ENCODE measurements around the gene ZNF821. TPM values are rescaled to one million over a fixed set of nuclear protein-coding genes. Genes with fewer than 3 reads are reported as not detected.

Gene ZNF821
- total RNA-seq, 1 experiment from 2014 or later: 4.9 TPM

- Histone ChIP-seq H3K36me3 (ENCODE audit: control insufficient read depth in 1 of 2, insufficient read depth in 2 of 2, low read length in 2 of 2) (peaks cover 19 to 28% of the 10 kb centered on the region in 2 experiments), H3K79me2 (ENCODE audit: insufficient read depth, low read length) (peaks cover 32% of the 10 kb centered on the region), H3K9me2 (ENCODE audit: insufficient read depth) (no peaks in the 10 kb centered on the region), H3K9me3 (ENCODE audit: control insufficient read depth in 1 of 2, insufficient read depth in 1 of 2, low read depth in 1 of 2, low read length in 2 of 2) (no peaks in the 10 kb centered on the region), H3K9ac (ENCODE audit: low read length) (no peak overlapping the region), H3K4me1 (ENCODE audit: control insufficient read depth in 1 of 2, insufficient read depth in 2 of 2, low read length in 2 of 2) (peaks cover 13 to 18% of the 10 kb centered on the region in 2 experiments), H3K4me3 (replicated peaks in 1 of 2; ENCODE audit: low read depth in 1 of 2, low read length in 2 of 2) (no peak overlapping the region), H2AFZ (ENCODE audit: low read depth, low read length, poor library complexity, severe bottlenecking) (no peak overlapping the region), H4K20me1 (ENCODE audit: insufficient read depth) (peaks cover 9% of the 10 kb centered on the region; the same call in 1 of the 2 replicates), H3K27me3 (ENCODE audit: insufficient read depth, low read length) (no peaks in the 10 kb centered on the region), H3K27ac (ENCODE audit: low read depth, low read length) (no peak overlapping the region), H3K4me2 (ENCODE audit: low read length) (no peak overlapping the region)
- ATAC-seq (no peak), DNase-seq (ENCODE audit: low read depth, low spot score) (no peak)
- CTCF ChIA-PET: no interaction called here
- RAD21 ChIA-PET (ENCODE audit: low non-redundant PET in 1 of 2, low total read pairs in 2 of 2, uncharacterized antibody in 2 of 2, unreplicated experiment in 2 of 2): no interaction called here
- TF ChIP-seq POLR2A (IDR thresholded peaks at IDR 0.05; ENCODE audit: borderline replicate concordance, extremely low read depth, insufficient read depth, insufficient read length) (no peak), FOSL1 (IDR thresholded peaks at IDR 0.05; ENCODE audit: low read depth) (no peak), YY1 (IDR thresholded peaks at IDR 0.05; ENCODE audit: extremely low read depth, insufficient replicate concordance, low read depth, low read length) (no peak), POLR2AphosphoS5 (IDR thresholded peaks at IDR 0.05; ENCODE audit: low read depth, low read length) (no peak), EZH2 (IDR thresholded peaks at IDR 0.05) (no peak), CTCF (IDR thresholded peaks at IDR 0.05 in 2 of 3, conservative IDR thresholded peaks at IDR 0.05 in 1 of 3; ENCODE audit: borderline replicate concordance in 1 of 3, insufficient read depth in 1 of 3, low read depth in 2 of 3, low read length in 2 of 3) (no peak), SP1 (IDR thresholded peaks at IDR 0.05; ENCODE audit: low read depth) (no peak), REST (IDR thresholded peaks at IDR 0.05; ENCODE audit: low read depth) (no peak), ZFX (IDR thresholded peaks at IDR 0.05) (no peak), ELF1 (IDR thresholded peaks at IDR 0.05; ENCODE audit: borderline replicate concordance, low read depth) (no peak), TCF7L2 (IDR thresholded peaks at IDR 0.05; ENCODE audit: borderline replicate concordance, extremely low read depth, insufficient read depth, insufficient read length) (no peak), RAD21 (IDR thresholded peaks at IDR 0.05; ENCODE audit: low read depth) (no peak), CEBPB (IDR thresholded peaks at IDR 0.05; ENCODE audit: low read depth) (no peak), EZH2phosphoT487 (IDR thresholded peaks at IDR 0.05; ENCODE audit: borderline replicate concordance) (no peak)
- intact Hi-C loops (cut with micrococcal nuclease): no loop called here
- no TSS peak for BruUV-seq (replicated peaks)
- POLR2A ChIA-PET: no interaction called here
Measured at GRCh38 chr16:71931599-71931998, 47.6 kb upstream of the ZNF821 start.
